HEK293 (cell line): ENCODE measurements around the gene TRIM27.

Source experiments
- ATF2 ChIP-seq: fragments of 450-650 bp; formaldehyde crosslinking; IDR thresholded peaks from 2 replicates; pipeline ENCODE4 v1.5.1; 2016; ENCODE audit warnings: missing biosample characterization, missing genetic modification characterization, low read depth
- REPIN1 ChIP-seq: fragments of 450-650 bp; formaldehyde crosslinking; IDR thresholded peaks from 2 replicates; pipeline ENCODE4 v1.5.1; 2017; ENCODE audit warnings: missing biosample characterization, missing genetic modification characterization, low read depth
- ZBTB7A ChIP-seq: fragments of 450-650 bp; formaldehyde crosslinking; IDR thresholded peaks from 2 replicates; pipeline ENCODE4 v1.5.1; 2016; ENCODE audit warnings: low read depth, missing biosample characterization, missing genetic modification characterization
- ZNF621 ChIP-seq: fragments of 450-650 bp; formaldehyde crosslinking; IDR thresholded peaks from 2 replicates; pipeline ENCODE4 v1.5.1; 2017; ENCODE audit warnings: missing biosample characterization, missing genetic modification characterization

- TF ChIP-seq REPIN1 (tag by site-specific recombination): no peak
- no peak for TF ChIP-seq ATF2 (tag by site-specific recombination)
- no peak for TF ChIP-seq ZBTB7A (tag by site-specific recombination)
- TF ChIP-seq ZNF621 (tag by site-specific recombination): no peak
Measured at GRCh38 chr6:28953585-28954258, 29.9 kb upstream of the TRIM27 start.
